Stimulated activated CD4-positive, alpha-beta T cell treated with anti-CD3 and anti-CD28 coated beads, TNF-alpha, amount 100 ng/mL, for 4 hours (primary cell): ENCODE results near the gene HMGCS2.
"Not testable (repeated sequence)": the region's sequence is repeated elsewhere in the genome, so short reads cannot be mapped to it uniquely, and the experiment has no call there.

Experiments
- DNase-seq, 3 experiments: peaks; one replicate each; pipeline ENCODE4 v3.0.0-alpha.2; 2020; ENCODE audit warnings: low read depth in 3 of 3

The HMGCS2 gene

DNA sequence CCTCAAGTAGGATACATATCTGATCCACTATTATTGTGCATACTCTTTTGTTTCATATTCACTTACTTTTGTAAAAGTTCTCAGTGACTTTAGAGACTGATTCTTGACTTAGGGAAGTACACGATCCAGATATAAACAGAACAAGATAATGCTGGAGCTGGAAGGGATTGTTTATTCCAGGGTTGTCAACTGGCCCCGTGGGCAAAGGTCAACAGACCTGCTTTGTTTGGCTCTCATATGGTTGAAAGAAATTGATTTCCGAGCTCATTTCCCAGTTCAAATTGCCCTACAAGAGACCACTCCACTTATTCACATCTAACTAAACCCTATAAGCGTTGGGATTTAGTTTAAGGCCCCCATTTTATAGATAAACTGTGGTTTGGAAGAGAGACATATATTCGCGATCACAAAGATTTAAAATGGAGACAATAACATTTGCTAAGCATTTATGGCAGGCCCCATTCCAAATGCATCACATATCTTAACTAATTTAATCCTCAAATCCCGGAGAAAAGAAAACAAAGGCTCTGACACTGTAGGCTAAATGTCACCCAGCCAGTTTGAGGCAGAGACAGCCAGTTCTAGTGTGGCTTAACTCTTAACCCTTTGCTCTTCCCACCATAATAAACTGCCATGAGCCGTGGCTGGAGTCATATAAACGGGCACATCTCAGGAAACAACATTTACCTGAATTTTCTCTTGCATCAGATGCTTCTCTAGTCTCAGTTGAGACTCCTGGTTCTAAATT lies 21.9 kb upstream of the HMGCS2 start:
- no peak for DNase-seq

- no peak for DNase-seq
Observed at GRCh38 chr1:119787776-119788175, 19.1 kb upstream of the HMGCS2 start.

GRCh38 chr1:119786473-119787050 lies 17.9 kb upstream of the HMGCS2 start:
- not testable (repeated sequence) for DNase-seq

DNA sequence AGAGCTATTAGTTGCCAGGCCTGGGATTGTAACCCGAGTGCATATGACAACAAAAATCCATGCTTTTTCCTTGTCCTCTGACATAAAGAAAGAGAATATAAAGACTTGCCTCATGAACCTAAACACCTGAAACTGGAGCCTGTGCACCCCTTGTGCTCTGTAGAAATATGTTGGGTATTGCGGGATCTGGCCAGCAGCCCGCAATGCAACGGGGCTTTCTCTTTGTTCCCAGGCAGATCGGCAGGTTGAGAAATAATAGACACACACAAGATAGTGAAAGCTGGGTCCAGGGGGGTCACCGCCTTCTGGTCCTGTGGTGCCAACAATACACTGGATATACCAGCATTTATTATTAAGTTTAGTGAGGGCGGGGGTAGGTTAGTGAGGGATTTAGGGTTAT lies 17.3 kb upstream of the HMGCS2 start:
- not testable (repeated sequence) for DNase-seq

GRCh38 chr1:119784191-119784781 lies 15.6 kb upstream of the HMGCS2 start:
- DNase-seq, result no peak

GRCh38 chr1:119783354-119784185 lies 14.9 kb upstream of the HMGCS2 start:
- DNase-seq, result no peak

DNA sequence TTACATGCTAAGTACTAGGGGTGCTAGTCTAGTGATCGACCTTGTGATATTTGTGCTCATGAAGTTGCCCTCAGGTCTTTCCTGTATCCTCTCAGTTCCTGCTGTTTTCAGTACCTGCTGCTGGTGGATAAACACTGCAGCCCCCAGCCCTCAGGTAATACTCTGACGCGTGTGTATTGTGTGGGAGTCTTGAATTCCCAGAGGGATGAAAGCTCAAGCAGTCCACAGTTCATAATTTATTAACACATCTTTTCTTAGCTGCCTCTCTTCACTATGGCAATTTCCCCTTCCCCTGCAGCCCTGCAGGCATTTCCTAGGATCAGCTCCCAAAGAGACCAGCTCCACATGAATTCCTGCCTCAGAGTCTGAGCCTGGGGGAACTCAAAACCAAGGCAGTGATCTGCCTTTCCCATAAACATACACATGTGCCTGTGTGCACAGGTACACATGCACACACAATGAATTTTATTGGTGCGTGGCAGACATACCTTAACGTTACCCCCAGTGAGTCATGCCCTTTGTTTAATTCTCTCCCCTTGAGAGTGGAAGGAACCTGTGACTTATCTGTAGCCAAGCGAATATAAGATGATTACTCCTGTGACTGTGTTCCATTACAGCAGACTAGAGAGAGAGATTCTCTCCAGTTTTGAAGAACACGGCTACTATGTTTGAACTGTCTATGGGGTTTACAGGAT lies 14.1 kb upstream of the HMGCS2 start:
- no peak for DNase-seq

DNA sequence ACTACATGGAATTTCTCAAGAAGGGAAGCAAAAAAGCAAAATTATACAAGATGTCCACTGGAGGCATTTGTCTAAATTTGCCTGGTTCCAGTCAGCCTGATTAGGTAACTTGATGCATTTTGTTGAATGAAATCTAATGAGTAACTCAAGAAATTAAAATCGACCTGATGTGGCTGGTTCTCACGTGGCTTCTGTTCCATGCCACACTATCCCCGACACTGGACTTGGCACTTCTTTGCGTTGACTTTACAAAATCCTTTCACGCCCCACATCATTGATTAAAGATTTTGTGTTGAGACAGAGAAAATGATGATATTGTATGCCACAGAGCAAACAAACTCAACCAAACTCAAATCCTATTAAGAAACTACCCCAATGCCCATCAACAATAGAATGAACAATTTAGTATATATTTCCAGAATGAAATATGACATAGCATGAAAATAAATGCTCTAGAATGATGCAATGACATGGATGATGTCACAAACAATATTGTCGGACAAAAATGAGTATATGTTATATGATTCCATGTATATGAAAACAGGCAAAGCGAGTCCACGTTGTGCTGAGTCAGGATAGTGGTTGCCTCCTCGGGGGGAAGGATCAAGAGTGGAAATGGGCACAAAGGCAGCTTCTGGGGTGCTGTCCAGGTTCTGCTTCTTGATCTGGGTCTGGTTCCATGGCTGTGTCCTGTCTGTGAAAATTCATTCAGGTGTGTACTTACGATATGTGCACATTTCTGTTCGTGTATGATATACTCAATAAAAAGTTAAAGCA lies 12.9 kb upstream of the HMGCS2 start:
- DNase-seq, result no peak

GRCh38 chr1:119779869-119780356 lies 11.2 kb upstream of the HMGCS2 start:
- no peak for DNase-seq

DNA sequence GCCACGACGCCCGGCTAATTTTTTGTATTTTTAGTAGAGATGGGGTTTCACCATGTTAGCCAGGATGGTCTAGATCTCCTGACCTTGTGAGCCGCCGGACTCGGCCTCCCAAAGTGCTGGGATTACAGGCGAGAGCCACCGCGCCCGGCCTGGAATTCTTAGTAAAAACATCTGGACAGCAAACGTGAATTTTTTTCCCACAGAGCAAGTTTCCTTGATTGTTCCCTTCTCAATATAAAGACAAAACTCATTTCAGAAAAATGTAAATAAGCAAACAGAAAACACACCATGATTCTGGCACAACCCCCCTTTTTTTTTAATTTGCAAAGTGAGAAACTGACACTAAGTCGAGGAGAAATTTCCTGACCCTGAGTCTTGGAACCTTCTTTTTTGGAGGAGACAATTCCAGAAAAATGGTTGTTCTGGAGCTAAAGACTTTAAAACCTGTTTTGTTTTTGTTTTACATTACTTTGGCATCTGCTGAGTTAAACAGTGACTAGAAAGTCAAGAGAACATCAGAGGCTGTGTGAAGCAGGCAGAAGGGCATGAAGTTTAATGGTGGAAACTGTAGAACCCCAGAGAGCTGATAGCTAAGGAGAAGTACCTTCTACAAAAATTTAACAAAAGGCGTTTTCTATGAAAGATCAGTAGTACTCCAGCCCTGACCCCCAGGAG lies 10.3 kb upstream of the HMGCS2 start:
- no peak for DNase-seq

- DNase-seq, result no peak
Observed at GRCh38 chr1:119778359-119778758, 9.7 kb upstream of the HMGCS2 start.

DNA sequence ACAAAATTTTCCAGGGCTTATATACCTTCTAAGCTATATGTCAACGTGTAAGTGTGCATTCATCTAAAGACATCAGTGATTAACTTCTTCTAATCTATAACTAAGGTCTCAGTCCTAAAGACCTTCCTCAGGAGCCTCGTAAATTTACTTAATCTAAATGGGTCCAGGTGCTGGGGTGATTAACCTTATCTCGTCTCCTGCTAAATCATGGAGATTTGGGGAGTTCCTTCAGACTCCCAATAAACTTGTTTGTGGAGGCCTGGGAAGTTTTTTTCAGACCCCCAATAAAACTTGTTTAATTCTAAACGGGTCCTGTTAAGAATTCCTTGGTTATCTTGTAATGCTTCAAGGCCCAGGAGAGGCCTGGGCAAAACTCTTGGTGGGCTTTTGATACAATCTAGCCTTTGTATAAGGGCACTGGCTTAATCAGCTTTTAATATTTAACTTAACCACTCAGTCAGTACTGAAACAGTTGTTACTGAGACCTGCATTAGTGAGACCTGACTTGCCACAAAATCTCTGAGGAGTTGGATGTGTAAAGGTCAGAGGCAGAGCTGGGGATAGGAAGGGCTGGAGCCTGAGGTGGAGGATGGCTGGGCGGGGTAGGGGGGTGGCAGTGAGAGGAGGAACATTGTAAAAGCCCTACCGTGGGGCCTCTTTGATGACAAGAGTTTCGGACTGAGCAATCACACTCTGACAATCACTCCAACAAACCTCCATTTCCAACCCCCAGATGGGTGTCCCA lies 6.2 kb upstream of the HMGCS2 start:
- DNase-seq, result no peak

DNA sequence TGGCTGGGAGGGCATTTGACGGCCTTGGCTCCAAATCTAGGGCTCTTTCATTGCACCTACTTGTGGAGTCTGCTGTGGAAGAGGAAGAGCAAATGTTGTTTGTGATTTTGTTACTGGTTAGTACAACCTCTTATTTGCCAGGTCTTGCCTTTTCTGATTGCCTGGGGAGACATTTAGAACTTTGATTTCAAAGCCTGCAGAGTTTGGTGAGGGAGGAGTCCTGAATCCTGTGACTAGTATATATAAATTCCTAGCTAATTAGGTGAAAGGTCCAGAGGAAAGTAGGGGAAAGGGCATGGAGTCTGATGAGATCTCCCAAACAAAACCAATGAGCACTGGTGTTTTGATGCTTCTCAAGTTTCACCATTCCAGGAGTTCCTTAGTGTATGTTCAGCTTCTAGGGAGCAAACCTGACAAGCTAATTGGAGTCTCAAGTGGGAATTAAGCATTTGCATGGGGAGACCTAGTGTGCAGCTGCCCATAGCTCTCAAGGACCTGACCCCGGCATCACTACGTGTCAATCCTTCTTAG lies 5.1 kb upstream of the HMGCS2 start:
- no peak for DNase-seq

- DNase-seq, result no peak
Observed at GRCh38 chr1:119772298-119772697, 3.6 kb upstream of the HMGCS2 start.

DNA sequence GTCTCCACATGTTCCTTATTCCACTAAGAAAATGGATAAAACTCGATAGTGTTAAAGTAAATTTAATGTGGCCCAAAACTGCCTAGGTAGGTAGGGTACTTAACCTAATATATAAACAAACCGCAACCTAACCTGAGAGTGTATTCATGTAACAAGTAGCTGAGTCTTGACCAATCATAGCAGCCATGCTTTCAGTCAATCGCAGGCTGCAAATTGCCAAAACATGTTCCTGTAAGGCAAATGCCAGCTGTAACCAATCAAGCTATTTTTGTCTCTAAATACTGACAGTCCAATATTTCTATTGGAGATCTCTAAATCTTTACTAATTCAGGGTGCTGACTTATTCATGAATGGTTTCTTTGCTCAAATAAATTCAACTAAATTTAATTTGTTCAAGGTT lies 3.1 kb upstream of the HMGCS2 start:
- DNase-seq, result no peak

- DNase-seq, result no peak
Observed at GRCh38 chr1:119771016-119771415, 2.3 kb upstream of the HMGCS2 start.

DNA sequence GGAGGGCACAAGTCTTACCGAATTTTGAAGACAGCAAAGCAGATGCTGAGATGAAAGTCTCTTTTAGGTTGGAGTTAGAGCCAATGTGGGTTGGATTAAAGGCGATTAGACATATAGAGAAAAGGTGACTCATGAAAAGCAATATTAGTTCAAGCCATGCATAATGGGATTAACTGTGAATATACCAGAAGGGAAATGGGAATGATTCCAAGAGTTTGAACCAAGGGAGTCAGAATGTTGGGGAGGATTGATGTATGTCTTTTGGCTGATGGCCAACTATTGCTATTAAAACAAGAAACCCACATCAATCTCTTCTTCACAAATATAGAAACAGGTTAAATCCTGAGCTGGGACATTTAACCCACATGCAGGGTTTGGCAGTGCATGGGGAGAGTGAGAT lies 1.2 kb downstream of the HMGCS2 start:
- DNase-seq, result no peak

DNA sequence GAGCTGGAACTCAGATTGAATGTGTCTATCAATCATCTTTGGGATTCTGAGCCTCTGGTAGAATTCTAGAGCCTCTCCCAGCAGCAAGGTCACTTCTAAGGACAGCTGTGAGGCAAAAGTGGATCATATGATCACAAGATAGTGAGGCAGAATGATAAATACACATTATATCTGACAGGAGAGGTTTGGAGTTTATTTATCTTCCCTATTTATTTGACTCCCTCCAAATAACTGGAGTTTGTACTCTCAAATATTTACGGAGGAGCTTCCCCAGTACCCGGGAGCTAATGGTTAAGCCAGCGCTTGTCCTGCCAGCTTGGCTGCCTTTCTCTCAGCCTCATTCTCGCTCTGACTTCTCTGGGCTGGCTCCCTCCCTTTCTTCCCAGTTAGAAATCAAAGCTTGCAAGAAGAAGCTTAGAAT lies 2.3 kb downstream of the HMGCS2 start:
- DNase-seq, result no peak

DNA sequence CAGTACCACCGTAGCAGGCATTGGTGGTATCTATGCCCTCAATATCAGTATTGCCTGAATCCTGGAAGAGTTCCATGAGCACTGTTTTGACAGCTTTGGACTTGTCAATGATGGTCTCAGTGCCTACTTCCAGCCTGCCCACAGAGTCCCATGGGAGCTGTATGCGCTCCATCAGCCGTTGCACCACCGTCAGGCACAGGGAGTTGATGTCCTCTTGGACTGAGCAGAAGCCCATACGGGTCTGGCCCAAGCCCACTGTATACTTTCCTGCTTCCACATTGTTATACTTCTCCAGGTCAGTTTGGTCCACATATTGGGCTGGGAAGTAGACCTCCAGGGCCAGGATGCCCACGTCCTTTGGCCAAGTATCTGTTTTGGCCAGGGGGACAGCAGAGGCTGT lies 4.5 kb downstream of the HMGCS2 start:
- no peak for DNase-seq
